ENCODE measurements around the gene PLCH2. TPM values are rescaled to one million over a fixed set of nuclear protein-coding genes. Genes with fewer than 3 reads are reported as not detected.
"Not testable (repeated sequence)": the region's sequence is repeated elsewhere in the genome, so short reads cannot be mapped to it uniquely, and the experiment has no call there.

PLCH2 gene
- total and polyA plus RNA-seq, 2 donors (not counting 3 experiments of a cell fraction or from before 2014, with no cell fraction given), result 0.19 to 0.31 TPM

- H3K4me3 ChIP-seq (replicated peaks in 1 of 3; ENCODE audit: insufficient read depth in 1 of 3, low read depth in 1 of 3, low read length in 3 of 3); H4K20me1 ChIP-seq (replicated peaks; ENCODE audit: control insufficient read depth, extremely low read depth, insufficient read depth, low read length); H3K27me3 ChIP-seq (ENCODE audit: control insufficient read depth in 2 of 2, insufficient read depth in 2 of 2, low read length in 2 of 2); H3K79me2 ChIP-seq (ENCODE audit: control insufficient read depth, insufficient read depth, low read length); H3K9ac ChIP-seq (replicated peaks; ENCODE audit: extremely low read depth, insufficient read depth, low read length); H3K9me3 ChIP-seq (replicated peaks; ENCODE audit: control insufficient read depth, insufficient read depth, low read length); DNase-seq (ENCODE audit: low read depth, low spot score); intact Hi-C loops (cut with micrococcal nuclease); H3K27ac ChIP-seq (ENCODE audit: insufficient read depth, low read depth, low read length); BruUV-seq (replicated peaks); H2AFZ ChIP-seq (ENCODE audit: low read depth, low read length); dilution Hi-C loops (cut with MboI; ENCODE audit: extremely low pct_ligation_motif_present, low sequenced_read_pairs); H3K4me2 ChIP-seq (ENCODE audit: insufficient read depth, low read length); POLR2A ChIA-PET; H3K9me1 ChIP-seq (replicated peaks; ENCODE audit: control insufficient read depth, extremely low read depth, insufficient read depth, low read length); H3K36me3 ChIP-seq (ENCODE audit: control insufficient read depth in 2 of 2, extremely low read depth in 1 of 2, insufficient read depth in 2 of 2, low read length in 2 of 2): not testable (repeated sequence)
- CTCF ChIA-PET, result interaction anchor here (0.8 kb wide), 1 partner anchor 11 kb away, joined by 4 read pairs; no protein-coding TSS in a partner anchor
- FAIRE-seq, result peak; percentile 98
- peaks cover 44% of the 10 kb centered on the region for H3K4me1 ChIP-seq (ENCODE audit: control insufficient read depth, extremely low read depth, insufficient read depth, low read length)
Measured at GRCh38 chr1:2550309-2550861, 74.3 kb downstream of the PLCH2 start.

DNA sequence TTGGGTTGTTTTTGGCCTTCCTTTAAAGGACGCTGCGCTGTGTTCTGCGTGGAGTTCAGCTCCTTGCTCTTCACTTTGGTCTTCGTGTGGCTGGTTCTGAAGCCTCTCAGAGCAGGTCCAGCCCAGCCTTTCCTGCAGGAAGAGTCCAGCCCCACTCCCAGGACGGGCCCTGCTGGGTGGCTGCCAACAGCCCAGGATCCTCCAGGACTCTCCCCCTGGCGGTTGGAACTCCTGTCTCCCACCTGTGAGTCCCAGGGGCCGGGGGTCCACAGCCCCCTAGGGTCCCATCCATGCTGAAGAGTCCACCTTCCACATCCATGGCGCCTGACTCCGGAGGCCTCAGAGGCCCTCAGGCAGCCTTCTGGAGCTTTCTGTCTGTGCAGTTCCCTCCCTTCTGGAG, 75.5 kb downstream of the PLCH2 start:
- CTCF ChIA-PET; BruUV-seq (replicated peaks); H3K9ac ChIP-seq (replicated peaks; ENCODE audit: extremely low read depth, insufficient read depth, low read length); DNase-seq (ENCODE audit: low read depth, low spot score); H4K20me1 ChIP-seq (replicated peaks; ENCODE audit: control insufficient read depth, extremely low read depth, insufficient read depth, low read length); H3K9me1 ChIP-seq (replicated peaks; ENCODE audit: control insufficient read depth, extremely low read depth, insufficient read depth, low read length); H3K79me2 ChIP-seq (ENCODE audit: control insufficient read depth, insufficient read depth, low read length); H2AFZ ChIP-seq (ENCODE audit: low read depth, low read length); H3K27ac ChIP-seq (ENCODE audit: insufficient read depth, low read depth, low read length); FAIRE-seq; intact Hi-C loops (cut with micrococcal nuclease); POLR2A ChIA-PET; H3K36me3 ChIP-seq (ENCODE audit: control insufficient read depth in 2 of 2, extremely low read depth in 1 of 2, insufficient read depth in 2 of 2, low read length in 2 of 2); dilution Hi-C loops (cut with MboI; ENCODE audit: extremely low pct_ligation_motif_present, low sequenced_read_pairs); H3K9me3 ChIP-seq (replicated peaks; ENCODE audit: control insufficient read depth, insufficient read depth, low read length); H3K4me2 ChIP-seq (ENCODE audit: insufficient read depth, low read length); H3K4me3 ChIP-seq (replicated peaks in 1 of 3; ENCODE audit: insufficient read depth in 1 of 3, low read depth in 1 of 3, low read length in 3 of 3); H3K27me3 ChIP-seq (ENCODE audit: control insufficient read depth in 2 of 2, insufficient read depth in 2 of 2, low read length in 2 of 2): not testable (repeated sequence)
- peaks cover 44% of the 10 kb centered on the region for H3K4me1 ChIP-seq (ENCODE audit: control insufficient read depth, extremely low read depth, insufficient read depth, low read length)

GRCh38 chr1:2552189-2552588, 76.1 kb downstream of the PLCH2 start:
- Histone ChIP-seq H3K9me1 (replicated peaks; ENCODE audit: control insufficient read depth, extremely low read depth, insufficient read depth, low read length) (no peaks in the 10 kb centered on the region), H2AFZ (ENCODE audit: low read depth, low read length) (no peak overlapping the region), H3K4me2 (ENCODE audit: insufficient read depth, low read length) (no peak overlapping the region), H3K79me2 (ENCODE audit: control insufficient read depth, insufficient read depth, low read length) (no peaks in the 10 kb centered on the region), H3K27ac (ENCODE audit: insufficient read depth, low read depth, low read length) (no peak overlapping the region), H3K27me3 (ENCODE audit: control insufficient read depth in 2 of 2, insufficient read depth in 2 of 2, low read length in 2 of 2) (no peaks in the 10 kb centered on the region), H3K36me3 (ENCODE audit: control insufficient read depth in 2 of 2, extremely low read depth in 1 of 2, insufficient read depth in 2 of 2, low read length in 2 of 2) (no peaks in the 10 kb centered on the region), H3K4me3 (replicated peaks in 1 of 3; ENCODE audit: insufficient read depth in 1 of 3, low read depth in 1 of 3, low read length in 3 of 3) (no peak overlapping the region), H3K9ac (replicated peaks; ENCODE audit: extremely low read depth, insufficient read depth, low read length) (no peak overlapping the region), H4K20me1 (replicated peaks; ENCODE audit: control insufficient read depth, extremely low read depth, insufficient read depth, low read length) (no peaks in the 10 kb centered on the region), H3K4me1 (ENCODE audit: control insufficient read depth, extremely low read depth, insufficient read depth, low read length) (peaks cover 39% of the 10 kb centered on the region), H3K9me3 (replicated peaks; ENCODE audit: control insufficient read depth, insufficient read depth, low read length) (no peaks in the 10 kb centered on the region)
- POLR2A ChIA-PET, result no interaction called here
- dilution Hi-C loops (cut with MboI; ENCODE audit: extremely low pct_ligation_motif_present, low sequenced_read_pairs) (no loop called here), intact Hi-C loops (cut with micrococcal nuclease) (no loop called here)
- FAIRE-seq (no peak), DNase-seq (ENCODE audit: low read depth, low spot score) (no peak)
- BruUV-seq (replicated peaks), result no TSS peak
- TF ChIP-seq POLR2AphosphoS5 (IDR thresholded peaks at IDR 0.05; ENCODE audit: insufficient read depth, low read depth, low read length) (no peak), POLR2A (IDR thresholded peaks at IDR 0.05; ENCODE audit: low read depth, low read length) (no peak), MAX (IDR thresholded peaks at IDR 0.05; ENCODE audit: insufficient read depth, insufficient read length) (no peak), MYC (IDR thresholded peaks at IDR 0.05; ENCODE audit: low read depth, low read length) (no peak), GATA2 (IDR thresholded peaks at IDR 0.05; ENCODE audit: insufficient read depth, insufficient read length, low read depth, low read length) (no peak), FOS (IDR thresholded peaks at IDR 0.05; ENCODE audit: borderline replicate concordance, insufficient read depth, low read length) (no peak), EZH2 (IDR thresholded peaks at IDR 0.05; ENCODE audit: borderline replicate concordance, low read depth, low read length, severe bottlenecking) (no peak), JUN (IDR thresholded peaks at IDR 0.05; ENCODE audit: borderline replicate concordance, insufficient read depth, insufficient read length, low read depth) (no peak)
- TF ChIP-seq, protein P1, sequence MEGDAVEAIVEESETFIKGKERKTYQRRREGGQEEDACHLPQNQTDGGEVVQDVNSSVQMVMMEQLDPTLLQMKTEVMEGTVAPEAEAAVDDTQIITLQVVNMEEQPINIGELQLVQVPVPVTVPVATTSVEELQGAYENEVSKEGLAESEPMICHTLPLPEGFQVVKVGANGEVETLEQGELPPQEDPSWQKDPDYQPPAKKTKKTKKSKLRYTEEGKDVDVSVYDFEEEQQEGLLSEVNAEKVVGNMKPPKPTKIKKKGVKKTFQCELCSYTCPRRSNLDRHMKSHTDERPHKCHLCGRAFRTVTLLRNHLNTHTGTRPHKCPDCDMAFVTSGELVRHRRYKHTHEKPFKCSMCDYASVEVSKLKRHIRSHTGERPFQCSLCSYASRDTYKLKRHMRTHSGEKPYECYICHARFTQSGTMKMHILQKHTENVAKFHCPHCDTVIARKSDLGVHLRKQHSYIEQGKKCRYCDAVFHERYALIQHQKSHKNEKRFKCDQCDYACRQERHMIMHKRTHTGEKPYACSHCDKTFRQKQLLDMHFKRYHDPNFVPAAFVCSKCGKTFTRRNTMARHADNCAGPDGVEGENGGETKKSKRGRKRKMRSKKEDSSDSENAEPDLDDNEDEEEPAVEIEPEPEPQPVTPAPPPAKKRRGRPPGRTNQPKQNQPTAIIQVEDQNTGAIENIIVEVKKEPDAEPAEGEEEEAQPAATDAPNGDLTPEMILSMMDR (IDR thresholded peaks at IDR 0.05; ENCODE audit: extremely low read depth in 1 of 2, insufficient read depth in 1 of 2, low read depth in 1 of 2, low read length in 2 of 2), result no peak
- CTCF ChIA-PET, result no interaction called here

Measured in endothelial cell of umbilical vein (primary cell).